ENCODE measurements around the gene SLC49A3. TPM values are rescaled to one million over a fixed set of nuclear protein-coding genes. Genes with fewer than 3 reads are reported as not detected.

SLC49A3 gene
- total RNA-seq, 1 donor from 2014 or later = 19.9 TPM

- Mint-ChIP-seq H3K4me3 (ENCODE audit: unreplicated experiment) (peak within 1 kb of the TSS; percentile 80), H3K27ac (ENCODE audit: unreplicated experiment) (no peak within 1 kb of the TSS)
Observed at GRCh38 chr4:705278-706082, 16.5 kb upstream of the SLC49A3 start, which contains the start of gene PCGF3. Gene PCGF3, plus strand, starts transcription at chr4:705832. Its CDS starts 27,849 bp downstream, at chr4:733681.

GRCh38 chr4:704971-705277 lies 16.0 kb upstream of the SLC49A3 start:
- no peak overlapping the region for H3K27ac Mint-ChIP-seq (ENCODE audit: unreplicated experiment)
- no peak for DNase-seq (ENCODE audit: low spot score)
- TF ChIP-seq, protein P1, sequence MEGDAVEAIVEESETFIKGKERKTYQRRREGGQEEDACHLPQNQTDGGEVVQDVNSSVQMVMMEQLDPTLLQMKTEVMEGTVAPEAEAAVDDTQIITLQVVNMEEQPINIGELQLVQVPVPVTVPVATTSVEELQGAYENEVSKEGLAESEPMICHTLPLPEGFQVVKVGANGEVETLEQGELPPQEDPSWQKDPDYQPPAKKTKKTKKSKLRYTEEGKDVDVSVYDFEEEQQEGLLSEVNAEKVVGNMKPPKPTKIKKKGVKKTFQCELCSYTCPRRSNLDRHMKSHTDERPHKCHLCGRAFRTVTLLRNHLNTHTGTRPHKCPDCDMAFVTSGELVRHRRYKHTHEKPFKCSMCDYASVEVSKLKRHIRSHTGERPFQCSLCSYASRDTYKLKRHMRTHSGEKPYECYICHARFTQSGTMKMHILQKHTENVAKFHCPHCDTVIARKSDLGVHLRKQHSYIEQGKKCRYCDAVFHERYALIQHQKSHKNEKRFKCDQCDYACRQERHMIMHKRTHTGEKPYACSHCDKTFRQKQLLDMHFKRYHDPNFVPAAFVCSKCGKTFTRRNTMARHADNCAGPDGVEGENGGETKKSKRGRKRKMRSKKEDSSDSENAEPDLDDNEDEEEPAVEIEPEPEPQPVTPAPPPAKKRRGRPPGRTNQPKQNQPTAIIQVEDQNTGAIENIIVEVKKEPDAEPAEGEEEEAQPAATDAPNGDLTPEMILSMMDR (IDR thresholded peaks at IDR 0.05; ENCODE audit: unreplicated experiment) = no peak
- no peaks in the 10 kb centered on the region for H3K9me3 Mint-ChIP-seq (ENCODE audit: unreplicated experiment)
- H3K4me3 Mint-ChIP-seq (ENCODE audit: unreplicated experiment) = peak overlapping the region; percentile 80
- H3K36me3 Mint-ChIP-seq (ENCODE audit: low read depth, unreplicated experiment) = peaks cover 10% of the 10 kb centered on the region
- peaks cover 17% of the 10 kb centered on the region for H3K4me1 Mint-ChIP-seq (ENCODE audit: unreplicated experiment)
- peaks cover 6% of the 10 kb centered on the region for H3K27me3 Mint-ChIP-seq (ENCODE audit: unreplicated experiment)

More at GRCh38 chr4:705278-706082, 16.5 kb upstream of the SLC49A3 start, which contains the start of gene PCGF3:
- TF ChIP-seq, protein P1 (IDR thresholded peaks at IDR 0.05; ENCODE audit: unreplicated experiment) = no peak
- Mint-ChIP-seq H3K9me3 (ENCODE audit: unreplicated experiment) (no peaks in the 10 kb centered on the region), H3K36me3 (ENCODE audit: low read depth, unreplicated experiment) (peaks cover 15% of the 10 kb centered on the region), H3K27me3 (ENCODE audit: unreplicated experiment) (peaks cover 6% of the 10 kb centered on the region), H3K4me1 (ENCODE audit: unreplicated experiment) (peaks cover 14% of the 10 kb centered on the region)
- peak; percentile 99 for DNase-seq (ENCODE audit: low spot score)

DNA sequence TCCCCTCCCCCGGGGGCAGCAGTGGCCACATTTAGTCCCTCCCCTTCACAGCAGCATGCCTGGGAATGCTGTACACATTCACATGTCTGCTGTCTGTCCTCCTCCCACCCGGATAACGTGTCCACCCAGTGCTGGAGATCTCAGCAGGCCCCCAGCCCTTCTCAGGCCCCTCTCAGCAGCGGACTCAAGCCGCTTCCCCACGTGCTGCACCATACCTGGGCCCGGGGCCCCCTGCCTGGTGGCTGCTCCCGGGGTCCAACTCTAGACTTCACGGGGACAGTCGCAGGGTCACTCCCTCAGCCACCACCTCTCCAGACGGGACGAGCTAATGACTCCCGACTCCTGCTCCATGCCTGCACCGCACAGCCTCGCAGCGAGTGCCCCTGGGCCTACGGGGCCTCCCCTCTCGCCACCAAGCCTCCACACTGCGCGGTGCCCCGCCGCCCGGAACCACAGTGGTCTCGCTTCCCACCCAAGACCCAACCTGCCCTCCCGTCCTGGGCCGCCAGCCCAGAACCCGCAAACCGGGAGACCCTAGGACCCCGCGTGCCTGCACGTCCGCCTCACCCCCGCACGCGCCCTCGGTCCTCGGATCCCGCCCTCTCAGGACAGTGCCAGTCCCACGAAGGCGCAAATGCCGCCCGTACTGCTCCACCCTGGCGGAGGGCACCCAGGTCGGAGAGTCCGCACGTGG lies 15.4 kb upstream of the SLC49A3 start:
- Mint-ChIP-seq H3K4me3 (ENCODE audit: unreplicated experiment) (peak overlapping the region; percentile 80), H3K27ac (ENCODE audit: unreplicated experiment) (no peak overlapping the region), H3K4me1 (ENCODE audit: unreplicated experiment) (peaks cover 14% of the 10 kb centered on the region), H3K9me3 (ENCODE audit: unreplicated experiment) (no peaks in the 10 kb centered on the region), H3K27me3 (ENCODE audit: unreplicated experiment) (peaks cover 6% of the 10 kb centered on the region), H3K36me3 (ENCODE audit: low read depth, unreplicated experiment) (peaks cover 7% of the 10 kb centered on the region)
- TF ChIP-seq, protein P1 (IDR thresholded peaks at IDR 0.05; ENCODE audit: unreplicated experiment) = no peak
- DNase-seq (ENCODE audit: low spot score) = no peak

DNA sequence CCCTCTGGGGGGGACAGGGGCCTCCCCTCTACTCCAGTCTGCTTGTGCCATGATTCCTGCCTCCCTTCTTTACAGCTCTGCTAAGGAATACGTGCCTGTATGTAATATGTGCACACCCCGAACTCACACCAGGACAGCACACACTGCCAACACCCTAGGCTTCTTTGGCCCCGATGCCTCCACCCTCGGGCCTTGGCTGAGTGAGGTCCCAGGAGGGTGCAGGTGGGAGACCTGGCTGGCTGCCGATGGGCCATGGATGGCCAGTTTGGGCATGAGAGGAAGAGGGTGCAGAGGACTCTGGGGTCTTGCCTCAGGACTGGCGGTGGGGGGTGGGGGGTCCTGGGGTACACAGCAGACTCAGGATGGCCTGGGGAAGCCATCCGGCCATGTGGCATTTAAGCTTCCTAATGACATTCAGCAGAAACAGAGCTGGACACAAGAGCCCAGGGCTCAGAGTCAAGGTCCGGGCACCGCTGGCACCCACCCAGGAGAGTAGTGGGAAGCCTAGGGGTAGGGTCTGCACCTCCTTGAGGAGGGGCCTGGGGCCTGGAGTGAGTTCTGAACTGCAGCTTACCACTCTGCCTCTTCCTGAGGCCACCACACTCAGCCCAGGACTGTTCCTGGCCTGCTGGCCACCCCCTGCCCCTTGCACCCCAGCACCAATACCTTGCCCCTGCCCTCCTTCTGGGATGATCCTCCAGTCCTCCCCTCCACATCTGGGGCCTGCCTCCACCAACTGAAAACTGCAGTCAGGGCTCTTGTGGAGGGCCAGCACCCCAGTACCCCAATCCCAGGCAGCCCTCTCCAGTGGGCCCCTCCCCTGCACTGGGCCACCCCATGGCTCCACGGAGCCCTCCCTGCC lies 14.6 kb upstream of the SLC49A3 start:
- peaks cover 1% of the 10 kb centered on the region for H3K36me3 Mint-ChIP-seq (ENCODE audit: low read depth, unreplicated experiment)
- H3K9me3 Mint-ChIP-seq (ENCODE audit: unreplicated experiment) = no peaks in the 10 kb centered on the region
- H3K4me1 Mint-ChIP-seq (ENCODE audit: unreplicated experiment) = peaks cover 9% of the 10 kb centered on the region
- no peak overlapping the region for H3K27ac Mint-ChIP-seq (ENCODE audit: unreplicated experiment)
- peaks cover 4% of the 10 kb centered on the region for H3K27me3 Mint-ChIP-seq (ENCODE audit: unreplicated experiment)
- H3K4me3 Mint-ChIP-seq (ENCODE audit: unreplicated experiment) = no peak overlapping the region
- no peak for DNase-seq (ENCODE audit: low spot score)
- TF ChIP-seq, protein P1 (IDR thresholded peaks at IDR 0.05; ENCODE audit: unreplicated experiment) = no peak
